Bronchial epithelial cell (primary cell): ENCODE data around the gene SLC19A2. TPM values are rescaled to one million over a fixed set of nuclear protein-coding genes. Genes with fewer than 3 reads are reported as not detected.

ENCODE experiments used
- DNase-seq: peaks from one replicate; pipeline ENCODE4 v3.0.0-alpha.2; 2010; ENCODE audit warnings: low read depth
- FAIRE-seq: peaks from 2 replicates; lab custom pipeline; 2011; peaks lifted over from hg19 to GRCh38; lab: Jason Lieb, UNC
- H3K27me3 ChIP-seq: 2 replicates; pipeline ENCODE4 v1.5.1; 2011; ENCODE audit warnings: low read length; ENCODE audit not compliant: control insufficient read depth, insufficient read depth
- H3K36me3 ChIP-seq: 2 replicates; pipeline ENCODE4 v1.5.1; 2011; ENCODE audit warnings: low read length; ENCODE audit not compliant: control insufficient read depth, insufficient read depth
- H3K4me3 ChIP-seq: 2 replicates; pipeline ENCODE4 v1.5.1; 2011; ENCODE audit warnings: mild to moderate bottlenecking, low read depth, low read length, control low read depth
- total RNA-seq: library from RNA; depleted of rRNA; stranded (reverse); fragments of >200 nt; gene quantifications from 2 replicates; pipeline ENCODE4 v1.2.1, GENCODE V29; 2014
- TF ChIP-seq, protein P1 (sequence below): IDR thresholded peaks from 2 replicates; pipeline ENCODE4 v1.5.1; 2011; ENCODE audit warnings: mild to moderate bottlenecking, moderate library complexity, low read length, control low read depth, inconsistent platforms; ENCODE audit not compliant: insufficient read depth, severe bottlenecking

SLC19A2 gene
- total RNA-seq, 1 donor from 2014 or later, result 16.8 TPM

DNA sequence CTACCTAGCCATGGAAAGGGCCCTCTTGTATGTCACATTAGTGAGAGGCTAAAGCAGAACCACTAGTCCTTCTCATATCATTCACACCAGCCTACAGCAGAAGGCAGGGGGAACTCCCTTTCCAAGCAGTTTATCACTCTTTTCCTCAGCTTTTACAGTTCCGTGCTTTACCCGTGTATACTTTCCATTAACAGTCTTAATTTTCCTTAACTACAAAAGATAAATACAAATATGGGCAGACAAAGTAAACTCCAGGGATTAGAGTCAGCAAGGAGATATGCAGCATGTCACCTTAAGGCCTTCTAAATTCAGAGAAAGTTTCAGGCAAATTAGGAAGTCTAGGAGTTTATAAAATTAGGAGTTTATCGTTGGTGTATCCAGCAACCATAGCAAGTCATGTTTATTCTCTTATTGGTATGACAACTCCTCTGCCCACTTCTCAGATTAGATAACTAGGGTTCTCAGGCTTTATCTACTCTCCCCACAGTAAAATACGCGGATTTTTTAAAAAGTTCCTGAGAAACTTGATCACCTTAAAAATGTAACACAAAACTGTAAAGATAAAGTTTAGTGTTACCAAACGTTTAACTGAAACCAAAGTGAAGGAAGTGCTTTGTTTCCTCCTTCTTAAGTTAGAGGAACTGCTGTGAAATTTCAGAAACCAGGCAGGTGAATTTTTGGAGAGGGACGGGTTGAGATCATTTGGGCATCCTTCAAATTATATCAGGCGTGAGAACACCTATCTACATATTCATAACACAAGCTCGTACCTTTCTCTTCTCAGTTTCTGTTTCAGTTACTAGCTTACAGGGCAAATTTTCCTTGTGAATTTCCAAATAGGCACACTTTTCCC lies 42.7 kb upstream of the SLC19A2 start:
- Histone ChIP-seq H3K36me3 (no peaks in the 10 kb centered on the region), H3K27me3 (no peaks in the 10 kb centered on the region), H3K4me3 (peak overlapping the region; percentile 7)
- FAIRE-seq, result no peak
- DNase-seq, result peak; percentile 25
- TF ChIP-seq, protein P1, sequence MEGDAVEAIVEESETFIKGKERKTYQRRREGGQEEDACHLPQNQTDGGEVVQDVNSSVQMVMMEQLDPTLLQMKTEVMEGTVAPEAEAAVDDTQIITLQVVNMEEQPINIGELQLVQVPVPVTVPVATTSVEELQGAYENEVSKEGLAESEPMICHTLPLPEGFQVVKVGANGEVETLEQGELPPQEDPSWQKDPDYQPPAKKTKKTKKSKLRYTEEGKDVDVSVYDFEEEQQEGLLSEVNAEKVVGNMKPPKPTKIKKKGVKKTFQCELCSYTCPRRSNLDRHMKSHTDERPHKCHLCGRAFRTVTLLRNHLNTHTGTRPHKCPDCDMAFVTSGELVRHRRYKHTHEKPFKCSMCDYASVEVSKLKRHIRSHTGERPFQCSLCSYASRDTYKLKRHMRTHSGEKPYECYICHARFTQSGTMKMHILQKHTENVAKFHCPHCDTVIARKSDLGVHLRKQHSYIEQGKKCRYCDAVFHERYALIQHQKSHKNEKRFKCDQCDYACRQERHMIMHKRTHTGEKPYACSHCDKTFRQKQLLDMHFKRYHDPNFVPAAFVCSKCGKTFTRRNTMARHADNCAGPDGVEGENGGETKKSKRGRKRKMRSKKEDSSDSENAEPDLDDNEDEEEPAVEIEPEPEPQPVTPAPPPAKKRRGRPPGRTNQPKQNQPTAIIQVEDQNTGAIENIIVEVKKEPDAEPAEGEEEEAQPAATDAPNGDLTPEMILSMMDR, result no peak

DNA sequence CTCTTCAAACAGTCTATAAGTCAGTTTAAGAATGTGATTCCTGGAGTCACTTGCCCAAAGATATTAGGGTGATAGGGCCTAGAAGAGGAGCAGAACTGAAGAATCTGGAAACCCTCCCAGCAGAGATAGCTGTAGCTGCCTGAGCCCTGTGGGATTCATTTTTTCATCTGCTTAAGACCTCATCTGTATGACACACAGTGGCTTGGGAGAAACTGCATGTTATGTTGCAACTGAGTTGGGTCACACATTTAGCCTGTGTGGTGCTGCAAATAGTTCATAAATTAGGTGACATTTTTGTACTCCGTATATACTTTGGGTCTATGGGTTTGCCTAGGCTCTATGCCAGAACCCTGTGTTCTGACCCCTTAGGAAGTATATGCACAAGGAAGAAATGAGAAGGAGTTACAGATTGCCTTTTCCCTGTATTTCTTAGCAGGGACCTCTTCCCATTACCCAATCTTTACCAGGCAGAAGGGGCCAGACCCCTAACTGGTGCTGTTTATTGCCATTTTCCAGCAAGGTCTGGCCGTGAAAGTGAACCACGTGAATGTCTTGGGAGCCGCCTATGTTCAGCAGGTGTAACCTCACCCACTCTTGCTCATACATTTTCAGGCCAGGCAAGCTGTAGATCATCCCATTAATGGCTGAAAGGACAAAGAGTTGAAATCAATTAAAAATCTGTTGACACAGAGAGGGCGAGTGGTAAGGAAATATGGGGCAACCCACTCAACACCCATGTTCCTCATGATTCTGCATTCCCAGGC lies 41.9 kb upstream of the SLC19A2 start:
- TF ChIP-seq, protein P1, result no peak
- no peak for FAIRE-seq
- no peaks in the 10 kb centered on the region for H3K27me3 ChIP-seq
- H3K36me3 ChIP-seq, result no peaks in the 10 kb centered on the region
- DNase-seq, result peak; percentile 61
- no peak overlapping the region for H3K4me3 ChIP-seq

DNA sequence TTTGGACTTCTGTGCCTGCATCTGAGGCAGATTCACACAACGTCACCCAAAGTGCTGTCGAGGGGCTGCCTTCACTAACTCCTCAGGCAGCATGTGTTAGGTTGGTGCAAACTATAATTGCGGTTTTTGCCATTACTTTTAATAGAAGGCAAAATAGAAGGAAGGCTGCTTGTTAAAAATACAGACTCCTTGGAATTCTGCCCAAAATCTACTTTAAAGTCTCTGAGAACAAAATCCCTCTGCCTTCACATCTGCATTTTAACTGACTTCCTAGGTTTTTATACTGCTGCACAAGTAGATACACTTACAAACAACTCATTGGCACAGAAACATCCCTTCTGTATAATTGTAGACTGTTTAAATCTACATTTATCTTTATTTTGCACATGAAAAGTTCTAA lies 41.3 kb upstream of the SLC19A2 start:
- TF ChIP-seq, protein P1, result no peak
- FAIRE-seq, result no peak
- no peaks in the 10 kb centered on the region for H3K36me3 ChIP-seq

DNA sequence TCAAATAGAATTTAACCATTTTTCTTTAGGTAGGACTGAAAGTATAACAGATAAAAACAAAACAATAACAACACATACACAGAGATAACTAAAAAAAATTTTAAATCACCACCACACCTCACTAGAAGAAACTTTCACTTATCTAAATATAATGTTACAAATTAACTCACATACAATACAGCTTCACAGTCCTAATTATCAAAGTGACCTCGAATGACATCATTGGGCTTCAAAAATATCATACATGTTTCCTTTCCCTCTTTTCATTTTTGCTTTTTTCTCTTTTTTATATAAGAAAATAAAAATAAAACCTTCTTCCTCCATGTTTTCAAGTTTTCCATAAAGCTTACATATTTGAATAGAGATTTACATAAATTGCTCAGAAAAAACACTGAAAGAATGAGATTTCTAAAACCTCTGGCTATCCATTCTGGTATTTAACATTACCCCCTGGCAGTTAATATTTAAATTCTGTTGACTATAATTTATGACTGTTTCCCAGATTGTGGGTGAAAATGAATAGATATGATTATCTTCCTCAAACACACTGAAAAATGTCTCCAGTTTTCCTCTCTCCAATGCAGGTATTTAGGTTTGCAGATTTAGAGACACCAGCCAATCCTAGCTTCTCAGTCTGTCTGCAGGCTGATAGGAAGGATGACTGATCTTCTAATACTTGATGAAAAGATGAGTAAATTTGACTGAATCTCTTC lies 40.5 kb upstream of the SLC19A2 start:
- FAIRE-seq (no peak), DNase-seq (no peak)
- TF ChIP-seq, protein P1, result no peak
- no peaks in the 10 kb centered on the region for H3K36me3 ChIP-seq
- H3K4me3 ChIP-seq, result no peak overlapping the region
- H3K27me3 ChIP-seq, result no peaks in the 10 kb centered on the region

More for the DNA sequence above, 41.3 kb upstream of the SLC19A2 start:
- no peaks in the 10 kb centered on the region for H3K27me3 ChIP-seq
- H3K4me3 ChIP-seq, result no peak overlapping the region
- DNase-seq, result no peak

DNA sequence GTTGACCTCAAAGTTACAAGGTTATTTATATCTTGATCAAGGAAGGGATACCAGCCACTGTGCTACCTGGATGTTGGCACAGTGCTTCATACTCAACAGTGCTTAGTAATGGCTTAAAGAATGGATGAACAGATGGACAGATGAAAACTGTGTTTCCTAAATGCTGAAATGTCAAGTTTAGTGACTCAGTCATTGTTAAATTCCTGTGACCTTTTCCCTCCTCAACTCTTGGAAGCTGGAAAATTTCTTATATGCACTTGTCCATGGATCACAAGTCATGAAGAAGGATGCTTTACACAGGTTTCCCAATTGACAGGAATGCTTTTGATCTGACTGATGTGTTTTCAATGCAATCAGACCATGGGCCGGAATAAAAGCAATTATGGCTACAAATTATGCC lies 39.6 kb upstream of the SLC19A2 start:
- Histone ChIP-seq H3K4me3 (no peak overlapping the region), H3K36me3 (no peaks in the 10 kb centered on the region), H3K27me3 (no peaks in the 10 kb centered on the region)
- FAIRE-seq (no peak), DNase-seq (no peak)
- TF ChIP-seq, protein P1, result no peak
